DMS 273 treated with DMSO at 0.1 percent for 48 hours (cell line): ENCODE measurements around the gene C11orf98.
"Not testable (repeated sequence)": the region's sequence is repeated elsewhere in the genome, so short reads cannot be mapped to it uniquely, and the experiment has no call there.

Source experiments
- DNase-seq: peaks from one replicate; lab custom pipeline; 2025; lab: John Stamatoyannopoulos, UW

The C11orf98 gene

DNA sequence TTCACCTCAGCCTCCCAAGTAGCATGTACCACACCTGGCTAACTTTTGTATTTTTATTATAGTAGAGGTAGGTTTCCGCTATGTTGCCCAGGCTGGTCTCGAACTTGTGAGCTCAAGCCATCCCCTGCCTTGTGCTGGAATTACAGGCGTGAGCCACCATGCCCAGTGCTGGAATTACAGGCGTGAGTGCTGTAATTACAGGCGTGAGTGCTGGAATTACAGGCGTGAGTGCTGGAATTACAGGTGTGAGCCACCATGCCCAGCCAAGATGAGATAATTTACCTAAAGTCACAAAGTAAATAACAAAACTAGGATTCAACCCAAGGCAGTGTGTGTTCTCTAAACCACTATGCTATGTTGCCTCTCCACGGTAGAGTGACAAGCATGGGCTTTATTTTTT, 17.5 kb upstream of the C11orf98 start:
- DNase-seq = no peak

DNA sequence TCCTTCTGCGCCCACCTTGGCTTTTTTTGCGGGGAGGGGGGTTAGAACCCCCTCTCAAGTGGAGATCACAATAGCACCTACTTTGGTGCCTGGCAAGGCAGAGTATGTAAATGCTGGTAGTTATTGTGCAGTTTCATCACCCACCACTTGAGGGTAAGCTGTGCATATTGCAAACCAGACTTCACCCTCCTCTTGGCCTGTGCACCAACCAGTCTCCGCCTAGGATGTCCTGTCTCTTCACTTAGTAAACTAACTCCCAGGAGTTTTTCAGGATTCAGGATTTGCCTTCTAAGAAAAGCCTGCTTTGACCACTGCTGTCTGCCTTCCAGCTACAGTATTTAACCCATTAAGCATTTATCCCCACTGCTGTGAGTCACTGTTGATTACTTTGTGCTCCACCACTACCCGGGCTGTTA, 15.8 kb upstream of the C11orf98 start:
- DNase-seq = peak; percentile 47

DNA sequence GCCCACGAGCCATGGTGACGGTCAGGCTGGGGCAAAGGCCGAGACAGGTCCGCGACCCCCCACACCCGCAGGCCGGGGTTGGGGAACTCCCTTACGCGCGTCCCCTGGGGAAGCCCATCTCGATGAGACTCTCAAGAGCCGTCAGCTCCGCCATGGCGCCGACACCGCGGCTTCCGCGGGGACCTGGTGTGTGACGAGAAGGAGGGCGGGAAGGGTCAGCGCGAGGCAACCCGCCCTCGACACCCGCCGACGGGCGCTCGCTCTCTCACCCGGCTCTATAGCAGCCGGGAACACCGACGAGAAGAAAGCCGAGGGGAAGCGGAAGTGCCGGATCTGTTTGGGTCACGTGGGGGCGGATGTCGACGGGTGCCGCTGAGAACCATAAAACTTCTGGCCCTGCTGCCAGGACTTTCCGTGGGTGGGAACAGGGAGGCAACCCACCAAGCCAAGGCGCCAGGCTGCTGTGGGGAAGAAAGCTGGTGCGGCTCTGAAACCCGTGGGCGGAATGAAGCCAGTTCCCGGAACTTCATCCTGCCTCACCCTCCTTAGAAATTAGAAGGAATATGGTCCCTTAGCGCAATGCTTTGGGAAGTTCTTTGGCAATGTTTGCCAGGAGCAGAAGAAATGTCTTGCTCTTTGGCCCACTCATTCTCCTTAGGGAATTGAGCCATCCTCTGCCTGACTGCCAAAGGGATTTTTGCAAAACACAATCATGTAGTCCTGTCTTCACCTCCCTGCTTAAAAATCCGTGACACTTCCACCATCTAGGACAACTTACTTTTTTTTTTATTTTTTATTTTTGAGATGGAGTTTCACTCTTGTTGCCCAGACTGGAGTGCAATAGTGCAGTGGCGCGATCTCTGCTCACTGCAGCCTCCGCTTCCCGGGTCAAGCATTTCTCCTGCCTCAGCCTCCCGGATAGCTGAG, 14.0 kb upstream of the C11orf98 start, which contains the start of gene UBXN1:
Gene UBXN1 (minus strand): TSS at position 304 of the 927 bp plus-strand sequence. CDS start 150 bp downstream, at position 154.
- DNase-seq = peak; percentile 49

DNA sequence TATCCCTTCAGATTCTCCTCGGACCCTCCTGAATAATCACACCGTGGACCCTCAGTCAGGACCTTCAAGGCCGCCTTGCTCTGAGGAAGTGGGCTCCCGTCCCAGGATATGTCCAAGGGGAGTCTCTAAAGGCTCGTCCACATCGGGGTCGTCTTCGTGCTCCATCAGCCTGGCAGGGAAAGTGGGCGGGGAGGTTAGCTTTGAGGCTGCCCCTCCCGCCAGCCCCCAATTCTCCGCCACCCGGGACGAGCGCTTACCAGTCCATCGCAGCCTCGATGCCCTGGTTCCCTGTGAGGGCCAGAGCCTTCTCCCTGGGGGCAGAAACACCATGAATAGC, 13.4 kb upstream of the C11orf98 start:
- DNase-seq = no peak

DNA sequence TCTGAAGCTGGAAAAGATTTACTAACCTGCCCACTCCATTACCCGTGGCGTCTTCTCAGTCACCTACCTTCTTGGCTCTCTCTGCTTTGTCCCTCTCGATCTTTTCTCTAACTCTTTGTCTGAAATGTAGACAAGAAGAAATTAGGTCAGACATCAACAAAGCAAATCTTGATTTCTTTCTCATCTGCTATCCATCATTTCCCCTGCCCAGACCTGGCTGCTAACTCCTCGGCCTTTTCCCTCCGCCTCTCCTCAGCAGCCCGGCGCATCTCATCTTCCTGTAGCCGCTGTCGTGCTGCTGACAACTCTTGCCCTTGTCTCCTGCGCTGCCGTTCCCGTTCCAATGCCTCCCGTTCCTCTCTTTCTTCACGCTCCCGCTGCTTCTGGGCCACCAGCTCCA, 12.7 kb upstream of the C11orf98 start:
- DNase-seq = no peak

DNA sequence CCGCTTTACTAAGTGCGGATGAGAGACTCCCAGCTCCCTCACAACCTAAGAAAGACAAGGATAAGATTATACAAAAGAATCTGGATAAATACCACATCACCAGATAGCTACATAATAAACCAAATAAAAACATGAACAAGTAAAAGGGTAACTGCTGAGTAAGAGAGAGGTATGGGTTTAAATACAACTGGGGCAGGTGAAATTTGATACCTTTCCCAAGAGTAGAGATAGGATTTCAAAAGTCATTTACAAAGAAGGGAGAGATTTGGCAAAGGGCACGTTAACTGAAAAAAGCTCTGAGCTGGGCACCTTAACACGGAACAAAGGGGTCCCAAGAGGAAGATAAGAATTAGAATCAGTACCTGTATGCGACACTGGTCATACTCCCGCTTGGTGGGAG, 12.1 kb upstream of the C11orf98 start:
- DNase-seq = peak; percentile 5

DNA sequence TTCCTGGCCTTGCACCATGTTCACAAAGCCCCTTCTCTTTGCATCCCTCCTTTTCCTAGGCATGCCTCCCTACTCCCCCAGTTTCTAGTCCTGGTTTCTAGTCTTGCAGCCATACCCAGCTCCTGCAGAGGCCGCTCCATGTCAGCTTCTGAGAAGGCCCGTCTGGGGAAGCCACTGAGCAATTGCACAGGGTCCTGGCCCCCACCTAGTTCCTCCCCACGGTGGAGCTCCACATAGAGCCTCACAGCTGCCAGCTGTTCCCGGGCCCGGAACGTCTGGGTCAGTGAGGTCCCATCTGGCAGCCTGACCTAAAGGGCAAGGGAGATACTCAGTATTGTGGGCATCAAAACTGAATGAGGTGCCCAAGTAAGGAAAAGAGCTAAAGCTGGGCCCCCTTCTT, 11.7 kb upstream of the C11orf98 start:
- no peak for DNase-seq

DNA sequence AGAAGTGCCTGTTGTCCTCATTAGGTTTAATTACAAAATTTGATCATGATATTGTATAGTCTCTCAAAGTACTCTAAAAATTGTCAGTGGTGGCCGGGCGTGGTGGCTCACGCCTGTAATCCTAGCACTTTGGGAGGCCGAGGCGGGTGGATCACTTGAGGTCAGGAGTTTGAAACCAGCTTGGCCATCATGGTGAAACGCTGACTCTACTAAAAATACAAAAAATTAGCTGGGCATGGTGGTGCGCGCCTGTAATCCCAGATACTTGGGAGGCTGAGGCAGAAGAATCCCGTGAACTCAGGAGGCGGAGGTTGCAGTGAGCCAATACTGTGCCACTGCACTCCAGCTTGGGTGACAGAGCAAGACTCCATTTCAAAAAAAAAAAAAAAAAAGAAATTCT, 10.4 kb upstream of the C11orf98 start:
- DNase-seq = not testable (repeated sequence)

DNA sequence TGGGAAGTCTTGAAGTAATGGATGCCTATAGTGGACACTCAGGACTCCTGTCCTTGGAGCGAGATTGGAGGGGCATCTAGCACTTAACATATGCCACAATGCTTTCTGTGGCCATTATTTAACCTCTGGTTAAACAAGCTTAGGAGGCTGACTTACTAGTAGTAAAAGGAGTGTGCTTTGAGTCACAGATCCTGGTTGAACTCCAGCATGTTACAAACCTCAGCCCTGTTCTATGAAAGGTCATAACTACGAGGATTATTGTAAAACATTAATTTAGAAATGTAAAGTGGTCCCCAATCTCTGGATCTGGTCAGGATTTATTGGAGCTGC, 8.2 kb upstream of the C11orf98 start:
- no peak for DNase-seq

DNA sequence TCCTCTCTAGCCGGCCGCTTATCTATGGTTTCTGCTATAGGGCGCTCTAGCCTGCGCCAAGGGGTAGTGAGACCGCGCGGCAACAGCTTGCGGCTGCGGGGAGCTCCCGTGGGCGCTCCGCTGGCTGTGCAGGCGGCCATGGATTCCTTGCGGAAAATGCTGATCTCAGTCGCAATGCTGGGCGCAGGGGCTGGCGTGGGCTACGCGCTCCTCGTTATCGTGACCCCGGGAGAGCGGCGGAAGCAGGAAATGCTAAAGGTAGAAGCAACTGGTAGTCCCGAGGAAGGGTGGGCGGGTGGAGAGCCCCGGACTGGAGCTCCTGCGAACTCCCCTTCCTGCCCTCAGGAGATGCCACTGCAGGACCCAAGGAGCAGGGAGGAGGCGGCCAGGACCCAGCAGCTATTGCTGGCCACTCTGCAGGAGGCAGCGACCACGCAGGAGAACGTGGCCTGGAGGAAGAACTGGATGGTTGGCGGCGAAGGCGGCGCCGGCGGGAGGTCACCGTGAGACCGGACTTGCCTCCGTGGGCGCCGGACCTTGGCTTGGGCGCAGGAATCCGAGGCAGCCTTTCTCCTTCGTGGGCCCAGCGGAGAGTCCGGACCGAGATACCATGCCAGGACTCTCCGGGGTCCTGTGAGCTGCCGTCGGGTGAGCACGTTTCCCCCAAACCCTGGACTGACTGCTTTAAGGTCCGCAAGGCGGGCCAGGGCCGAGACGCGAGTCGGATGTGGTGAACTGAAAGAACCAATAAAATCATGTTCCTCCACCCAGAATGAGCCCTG, 6.8 kb upstream of the C11orf98 start, which contains the start of the genes LBHD1 and UQCC3:
Gene LBHD1 (minus strand): TSS at position 660 of the 782 bp plus-strand sequence. CDS start 2,236 bp downstream, outside the sequence.
Gene UQCC3 (plus strand): TSS at position 66 of the 782 bp plus-strand sequence. CDS start 73 bp downstream, at position 139.
- peak; percentile 59 for DNase-seq

DNA sequence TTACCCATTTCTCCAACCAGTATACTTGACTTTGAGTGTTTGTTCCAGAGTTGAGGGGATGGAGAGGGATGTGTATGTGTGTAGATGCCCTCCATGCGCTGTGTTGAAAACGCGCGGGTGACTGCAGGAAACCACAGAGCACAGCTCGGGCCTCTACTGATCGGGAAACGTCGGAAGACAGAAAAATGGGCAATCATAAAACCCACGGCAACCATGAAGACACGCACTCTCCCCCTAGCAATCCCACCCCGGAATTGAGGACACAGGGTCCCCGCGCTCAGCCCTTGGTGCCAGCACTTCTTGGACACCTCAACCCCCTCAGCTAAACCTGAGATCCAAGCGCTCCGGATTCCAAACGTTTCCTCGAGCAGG, 6.2 kb upstream of the C11orf98 start:
- DNase-seq = no peak

DNA sequence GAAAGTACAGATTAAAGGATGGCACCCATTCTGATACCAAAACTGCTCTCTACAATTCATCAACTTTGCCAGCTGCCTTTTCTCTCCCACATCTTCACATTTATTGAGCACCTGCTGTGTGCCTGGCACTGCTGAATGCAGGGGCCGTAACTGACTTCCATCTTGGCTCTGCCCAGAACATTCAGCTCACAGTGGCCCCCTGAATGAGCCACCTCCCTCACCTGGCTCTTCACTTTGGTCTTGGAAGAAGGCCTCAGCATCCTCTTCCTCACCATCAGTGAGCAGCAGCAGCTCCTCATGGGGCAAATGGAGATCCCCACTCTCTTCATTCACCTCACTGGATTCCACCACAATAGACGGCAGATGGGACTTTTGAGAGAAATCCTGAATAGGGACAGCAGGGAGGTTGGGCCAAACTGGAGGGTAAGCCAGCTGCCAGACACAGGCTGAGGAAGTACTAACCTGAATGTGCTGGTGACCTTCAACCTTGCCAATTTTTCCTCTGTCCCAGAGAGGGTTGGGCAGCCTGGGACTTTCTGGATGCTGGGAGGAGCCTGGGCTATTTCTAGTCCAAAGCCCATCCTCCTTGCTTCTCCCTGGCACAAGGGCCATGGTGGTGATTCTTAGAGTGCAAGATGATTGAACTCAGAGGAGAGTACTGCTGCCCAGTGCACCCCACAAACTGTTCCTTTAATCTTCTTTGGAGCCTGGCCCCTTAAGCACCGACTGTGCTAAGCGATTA, 4.6 kb upstream of the C11orf98 start:
- peak; percentile 66 for DNase-seq

DNA sequence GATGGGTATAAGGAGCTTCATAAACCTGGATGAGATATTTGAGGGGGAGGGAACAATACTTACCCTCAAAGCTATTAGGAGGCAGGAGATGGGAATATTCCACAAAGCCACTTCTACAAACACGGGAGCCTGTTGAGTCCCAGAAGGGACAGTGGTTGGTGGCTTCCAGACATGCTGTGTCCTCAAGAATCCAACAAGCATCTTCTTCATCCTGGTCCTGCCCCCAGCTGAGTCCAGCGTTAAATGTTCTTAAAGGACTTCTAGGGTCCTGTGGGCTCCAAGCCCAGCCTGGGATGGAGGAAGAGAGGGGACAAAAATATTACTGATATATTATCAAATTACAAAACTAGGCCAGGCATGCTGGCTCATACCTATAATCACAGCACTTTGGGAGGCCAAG, 2.5 kb upstream of the C11orf98 start:
- no peak for DNase-seq

DNA sequence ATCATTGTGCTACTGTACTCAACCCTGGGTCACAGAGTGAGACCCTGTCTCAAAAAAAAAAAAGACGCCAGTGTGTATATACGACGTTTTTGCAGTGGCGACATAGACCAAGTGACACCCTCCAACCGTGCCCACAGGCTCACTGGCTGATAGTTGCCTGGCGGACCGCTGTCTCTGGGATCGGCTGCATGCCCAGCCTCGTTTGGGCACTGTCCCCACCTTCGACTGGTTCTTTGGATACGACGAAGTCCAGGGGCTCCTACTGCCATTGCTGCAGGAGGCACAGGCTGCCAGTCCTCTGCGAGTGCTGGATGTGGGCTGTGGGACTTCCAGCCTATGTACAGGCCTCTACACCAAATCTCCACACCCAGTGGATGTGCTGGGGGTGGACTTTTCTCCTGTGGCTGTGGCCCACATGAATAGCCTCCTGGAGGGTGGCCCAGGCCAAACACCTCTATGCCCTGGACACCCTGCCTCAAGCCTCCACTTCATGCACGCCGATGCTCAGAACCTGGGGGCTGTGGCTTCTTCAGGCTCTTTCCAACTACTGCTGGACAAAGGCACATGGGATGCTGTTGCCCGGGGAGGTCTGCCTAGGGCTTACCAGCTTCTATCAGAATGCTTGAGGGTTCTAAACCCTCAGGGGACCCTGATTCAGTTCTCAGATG, 1.4 kb upstream of the C11orf98 start:
- DNase-seq = no peak

DNA sequence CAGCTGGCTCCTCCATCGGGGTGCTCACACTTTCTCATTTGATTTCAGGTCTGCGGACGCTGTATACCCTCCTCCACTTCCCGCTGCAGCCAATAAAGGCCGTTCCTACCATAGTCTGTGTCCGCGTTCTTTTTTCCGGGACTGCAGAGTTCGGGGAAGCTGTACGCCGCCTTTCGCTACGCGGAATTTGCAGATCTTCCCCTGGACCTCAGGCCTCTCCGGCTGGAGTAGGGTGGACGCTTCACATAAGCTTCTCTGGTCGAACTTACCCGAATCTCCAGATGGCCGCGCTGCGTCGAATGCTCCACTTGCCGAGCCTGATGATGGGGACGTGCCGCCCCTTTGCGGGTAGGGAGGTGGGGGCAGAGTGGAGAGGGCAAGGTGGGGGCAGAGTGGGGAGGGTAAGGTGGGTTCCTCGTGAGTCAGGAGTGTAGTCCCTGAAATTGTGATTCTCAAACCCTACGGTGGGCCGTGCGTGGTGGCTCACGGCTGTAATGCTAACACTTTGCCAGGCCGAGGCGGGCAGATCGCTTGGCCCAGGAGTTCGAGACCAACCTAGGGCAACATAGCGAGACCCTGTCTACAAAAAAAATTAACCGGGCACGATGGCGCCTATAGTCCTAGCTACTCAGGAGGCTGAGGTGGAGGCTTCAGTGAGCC, 719 bp upstream of the C11orf98 start:
- no peak for DNase-seq

DNA sequence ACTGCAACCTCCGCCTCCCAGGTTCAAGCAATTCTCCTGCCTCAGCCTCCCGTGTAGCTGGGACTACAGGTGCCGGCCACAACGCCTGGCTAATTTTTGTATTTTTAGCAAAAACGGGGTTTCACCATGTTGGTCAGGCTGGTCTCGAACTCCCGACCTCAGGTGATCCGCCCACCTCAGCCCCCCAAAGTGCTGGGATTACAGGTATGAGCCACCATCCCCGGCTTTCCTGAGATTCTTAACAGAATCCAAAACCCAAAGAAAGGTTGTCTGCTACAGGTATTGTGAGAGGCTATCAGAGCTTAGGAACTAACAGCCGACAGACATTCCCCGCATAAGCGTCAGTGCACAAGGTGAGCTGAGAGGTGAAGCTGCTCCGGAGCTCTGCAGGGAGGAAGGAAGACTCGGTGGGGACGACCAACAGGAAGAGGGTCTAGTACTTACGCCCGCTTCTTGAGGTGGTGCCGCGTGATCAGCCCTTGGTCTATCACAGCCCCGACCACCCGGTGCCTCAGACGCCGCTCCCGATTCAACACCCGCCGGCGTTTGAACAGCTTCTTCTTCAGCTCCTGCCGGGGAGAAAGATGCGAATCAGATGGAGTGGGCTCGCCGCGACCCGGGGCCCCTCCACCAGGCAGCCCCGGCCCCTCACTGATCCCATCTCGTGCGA, 470 bp downstream of the C11orf98 start:
- peak; percentile 22 for DNase-seq

DNA sequence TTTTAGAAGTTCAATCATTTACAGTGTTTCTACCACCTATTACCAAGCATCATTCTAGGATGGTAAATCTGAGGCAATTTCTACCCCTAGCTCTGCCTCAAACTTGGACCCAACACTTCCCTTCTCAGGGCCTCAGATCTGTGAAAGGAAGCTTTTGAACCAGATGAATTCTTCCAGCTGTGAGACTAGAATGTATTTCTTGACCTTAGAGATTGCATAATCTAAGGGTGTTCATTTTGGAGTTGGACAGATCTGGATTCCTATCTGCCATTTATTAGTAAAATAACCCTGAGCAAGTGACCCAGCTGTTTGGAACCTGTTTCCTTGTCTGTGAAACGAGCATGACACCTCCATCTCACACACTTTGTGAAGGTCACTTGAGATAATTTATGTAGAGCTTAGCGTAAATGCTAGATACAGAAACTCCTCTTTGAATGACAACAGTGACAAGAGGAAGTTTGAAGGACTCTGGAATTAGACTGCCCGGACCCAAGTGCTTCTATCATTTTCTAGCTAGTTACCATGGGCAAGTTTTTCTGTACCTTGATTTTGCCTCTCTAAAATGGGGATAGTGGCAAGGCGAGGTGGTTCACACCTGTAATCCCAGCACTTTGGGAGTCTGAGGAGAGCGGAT, 8.1 kb downstream of the C11orf98 start:
- DNase-seq = no peak

DNA sequence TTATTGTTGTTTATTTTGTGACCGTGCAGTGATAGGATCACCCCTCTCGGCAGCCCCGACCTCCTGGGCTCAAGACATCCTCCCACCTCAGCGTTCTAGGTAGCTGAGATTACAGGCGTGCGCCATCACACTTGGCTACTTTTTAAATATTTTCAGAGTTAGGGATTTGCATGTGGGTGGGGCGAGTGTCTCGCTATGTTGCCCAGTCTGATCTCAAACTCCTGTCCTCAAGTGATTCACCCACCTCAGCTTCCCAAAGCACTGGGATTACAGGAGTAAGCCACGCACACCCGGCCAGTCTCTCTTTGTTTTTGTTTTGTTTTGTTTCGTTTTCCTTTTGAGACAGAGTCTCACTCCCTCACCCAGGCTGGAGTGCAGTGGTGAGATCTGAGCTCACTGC, 10.7 kb downstream of the C11orf98 start:
- DNase-seq = no peak

DNA sequence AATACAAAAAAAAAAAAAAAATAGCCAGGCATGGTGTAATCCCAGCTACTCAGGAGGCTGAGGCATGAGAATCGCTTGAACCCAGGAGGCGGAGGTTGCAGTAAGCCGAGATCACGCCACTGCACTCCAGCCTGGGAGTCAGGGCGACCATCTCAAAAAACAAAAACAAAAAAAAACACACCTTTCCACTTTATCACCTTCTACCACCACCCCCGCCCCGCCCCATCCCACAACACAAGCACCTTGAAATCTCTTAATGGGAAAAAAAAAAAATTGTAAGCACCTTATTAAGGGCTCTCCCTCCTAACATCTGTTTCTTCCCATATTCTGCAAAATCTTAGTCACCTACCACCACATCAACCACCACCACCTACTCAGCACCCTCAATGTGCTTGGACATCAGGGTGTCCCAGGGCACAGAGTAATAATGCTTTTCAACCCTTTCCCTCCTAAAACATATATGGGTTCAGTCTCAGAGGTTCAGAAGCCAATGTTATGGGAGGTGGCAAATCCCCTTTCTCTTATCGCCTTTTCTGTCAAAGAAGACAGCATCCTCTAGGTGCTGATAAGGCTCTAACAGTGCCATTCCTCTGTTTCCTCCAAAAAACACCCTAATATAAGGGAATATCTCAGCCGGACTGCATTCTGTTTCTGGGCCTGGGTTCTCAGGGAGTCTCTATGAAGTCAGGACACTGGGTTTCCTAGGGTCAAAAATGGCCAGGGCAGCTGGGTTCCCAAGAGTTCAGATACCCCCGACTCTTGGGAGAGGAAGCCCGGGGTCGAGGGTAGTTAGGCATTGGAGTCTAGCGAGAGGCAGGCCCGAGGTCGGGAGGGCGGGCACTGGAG, 12.6 kb downstream of the C11orf98 start:
- no peak for DNase-seq
